ENCODE data around the gene RC3H2. TPM values are rescaled to one million over a fixed set of nuclear protein-coding genes. Genes with fewer than 3 reads are reported as not detected.
"Not testable (repeated sequence)": the region's sequence is repeated elsewhere in the genome, so short reads cannot be mapped to it uniquely, and the experiment has no call there.

The RC3H2 gene
- total RNA-seq, 3 donors from 2014 or later = 32.0 to 56.3 (median 33.0) TPM

- H3K36me3 ChIP-seq (ENCODE audit: low read depth) = no peaks in the 10 kb centered on the region
- H3K9me3 ChIP-seq = no peaks in the 10 kb centered on the region
- intact Hi-C loops (cut with DNase I, micrococcal nuclease) = no loop called here
- ATAC-seq (no peak), DNase-seq (no peak)
- no peaks in the 10 kb centered on the region for H3K4me1 ChIP-seq (ENCODE audit: low read depth)
- TF ChIP-seq CTCF (IDR thresholded peaks at IDR 0.05) = no peak
- H3K4me3 ChIP-seq = no peak overlapping the region
Measured at GRCh38 chr9:122918310-122918709, 13.2 kb upstream of the RC3H2 start.

- peak within 1 kb of the TSS; percentile 60 for H3K4me3 ChIP-seq
- no peaks in the 10 kb centered on the region for H3K4me1 ChIP-seq (ENCODE audit: low read depth)
- intact Hi-C loops (cut with DNase I, micrococcal nuclease) = no loop called here
- H3K36me3 ChIP-seq (ENCODE audit: low read depth) = no peaks in the 10 kb centered on the region
- TF ChIP-seq CTCF (IDR thresholded peaks at IDR 0.05) = no peak
- peak; percentile 99 for ATAC-seq
- peak; percentile 73 to 85 (median 76) for DNase-seq
- H3K9me3 ChIP-seq = no peaks in the 10 kb centered on the region
Measured at GRCh38 chr9:122912964-122913673, 8.0 kb upstream of the RC3H2 start, which contains the start of gene ZBTB6. Gene ZBTB6, minus strand, starts transcription at chr9:122913323. Its CDS starts 1,251 bp downstream, at chr9:122912072.

- no peaks in the 10 kb centered on the region for H3K9me3 ChIP-seq
- no peak for DNase-seq
- H3K4me3 ChIP-seq = peak overlapping the region; percentile 60
- intact Hi-C loops (cut with DNase I, micrococcal nuclease) = no loop called here
- no peak for TF ChIP-seq CTCF (IDR thresholded peaks at IDR 0.05)
- H3K36me3 ChIP-seq (ENCODE audit: low read depth) = no peaks in the 10 kb centered on the region
- H3K4me1 ChIP-seq (ENCODE audit: low read depth) = no peaks in the 10 kb centered on the region
- no peak for ATAC-seq
Measured at GRCh38 chr9:122912671-122912963, 7.5 kb upstream of the RC3H2 start.

- DNase-seq = peak in 1 of 3 donors; percentile 33
- not testable (repeated sequence) for ATAC-seq
Measured at GRCh38 chr9:122906122-122906521, 963 bp upstream of the RC3H2 start.

GRCh38 chr9:122904466-122904822, 715 bp downstream of the RC3H2 start:
- no peak for TF ChIP-seq CTCF (IDR thresholded peaks at IDR 0.05)
- H3K4me3 ChIP-seq = peak overlapping the region; percentile 99
- no peaks in the 10 kb centered on the region for H3K36me3 ChIP-seq (ENCODE audit: low read depth)
- peaks cover 11% of the 10 kb centered on the region for H3K4me1 ChIP-seq (ENCODE audit: low read depth)
- DNase-seq (peak in 2 of 3 donors; percentile 43 to 55), ATAC-seq (peak; percentile 45)
- intact Hi-C loops (cut with DNase I, micrococcal nuclease) = no loop called here
- H3K9me3 ChIP-seq = no peaks in the 10 kb centered on the region

More at GRCh38 chr9:122906122-122906521, 963 bp upstream of the RC3H2 start:
- H3K9me3 ChIP-seq; H3K4me3 ChIP-seq; H3K36me3 ChIP-seq (ENCODE audit: low read depth); intact Hi-C loops (cut with DNase I, micrococcal nuclease): not testable (repeated sequence)
- peaks cover 11% of the 10 kb centered on the region for H3K4me1 ChIP-seq (ENCODE audit: low read depth)

- intact Hi-C loops (cut with DNase I, micrococcal nuclease) = no loop called here
- ATAC-seq (no peak), DNase-seq (no peak)
- no peak overlapping the region for H3K4me3 ChIP-seq
- no peak for TF ChIP-seq CTCF (IDR thresholded peaks at IDR 0.05)
- no peaks in the 10 kb centered on the region for H3K36me3 ChIP-seq (ENCODE audit: low read depth)
- no peaks in the 10 kb centered on the region for H3K9me3 ChIP-seq
- peaks cover 13% of the 10 kb centered on the region for H3K4me1 ChIP-seq (ENCODE audit: low read depth)
Measured at GRCh38 chr9:122900791-122901190, 4.4 kb downstream of the RC3H2 start.
